ENCODE data around the gene RPL5. TPM values are rescaled to one million over a fixed set of nuclear protein-coding genes. Genes with fewer than 3 reads are reported as not detected.

RPL5 gene
- total and polyA plus RNA-seq, 2 experiments from 2014 or later, result 726 to 1,737 TPM

DNA sequence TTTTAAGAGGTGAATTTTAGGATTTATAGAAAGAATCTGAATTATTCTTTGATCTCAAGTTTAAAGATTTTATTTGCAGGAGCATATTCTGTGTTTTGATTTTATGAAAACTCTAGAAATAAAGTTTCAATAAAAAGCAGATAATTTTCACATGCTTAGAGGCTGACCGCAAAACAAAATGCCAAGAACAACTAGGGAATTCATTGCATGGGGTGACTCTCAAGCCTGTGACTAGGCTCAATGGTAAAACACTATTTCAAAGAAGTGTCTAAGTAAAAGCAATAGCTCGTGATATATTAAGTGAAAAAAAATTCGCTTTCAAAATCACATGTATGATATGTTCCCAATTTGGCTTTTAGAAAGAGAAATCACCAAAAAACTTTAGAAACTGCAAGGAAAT, 49.6 kb downstream of the RPL5 start:
- Histone ChIP-seq H2AFZ (no peak overlapping the region), H3K9me2 (replicated peaks; ENCODE audit: insufficient read depth) (no peaks in the 10 kb centered on the region), H3K4me1 (ENCODE audit: insufficient read depth) (no peaks in the 10 kb centered on the region), H4K20me1 (ENCODE audit: insufficient read depth, poor library complexity, severe bottlenecking) (no peaks in the 10 kb centered on the region), H3K79me2 (no peaks in the 10 kb centered on the region), H3K4me3 (no peak overlapping the region), H3K27me3 (no peaks in the 10 kb centered on the region), H3K9me3 (ENCODE audit: low read depth) (no peaks in the 10 kb centered on the region), H3K27ac (no peak overlapping the region), H3K4me2 (no peak overlapping the region), H3K36me3 (replicated peaks; ENCODE audit: insufficient read depth, low read depth) (no peaks in the 10 kb centered on the region)
- TF ChIP-seq, protein P1, sequence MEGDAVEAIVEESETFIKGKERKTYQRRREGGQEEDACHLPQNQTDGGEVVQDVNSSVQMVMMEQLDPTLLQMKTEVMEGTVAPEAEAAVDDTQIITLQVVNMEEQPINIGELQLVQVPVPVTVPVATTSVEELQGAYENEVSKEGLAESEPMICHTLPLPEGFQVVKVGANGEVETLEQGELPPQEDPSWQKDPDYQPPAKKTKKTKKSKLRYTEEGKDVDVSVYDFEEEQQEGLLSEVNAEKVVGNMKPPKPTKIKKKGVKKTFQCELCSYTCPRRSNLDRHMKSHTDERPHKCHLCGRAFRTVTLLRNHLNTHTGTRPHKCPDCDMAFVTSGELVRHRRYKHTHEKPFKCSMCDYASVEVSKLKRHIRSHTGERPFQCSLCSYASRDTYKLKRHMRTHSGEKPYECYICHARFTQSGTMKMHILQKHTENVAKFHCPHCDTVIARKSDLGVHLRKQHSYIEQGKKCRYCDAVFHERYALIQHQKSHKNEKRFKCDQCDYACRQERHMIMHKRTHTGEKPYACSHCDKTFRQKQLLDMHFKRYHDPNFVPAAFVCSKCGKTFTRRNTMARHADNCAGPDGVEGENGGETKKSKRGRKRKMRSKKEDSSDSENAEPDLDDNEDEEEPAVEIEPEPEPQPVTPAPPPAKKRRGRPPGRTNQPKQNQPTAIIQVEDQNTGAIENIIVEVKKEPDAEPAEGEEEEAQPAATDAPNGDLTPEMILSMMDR (IDR thresholded peaks at IDR 0.05; ENCODE audit: poor library complexity), result no peak
- no peak for TF ChIP-seq EZH2phosphoT487 (IDR thresholded peaks at IDR 0.05; ENCODE audit: low read depth, severe bottlenecking, unreplicated experiment)
- WGBS (ENCODE audit: low lambda C conversion rate, missing lambda C conversion rate), result 98% methylated on average over 3 of the region's 3 CpGs
- no peak for DNase-seq (ENCODE audit: low spot score)

- DNase-seq (ENCODE audit: low spot score), result no peak
Observed at GRCh38 chr1:92882819-92883218, 51.0 kb downstream of the RPL5 start.

GRCh38 chr1:92883297-92883696, 51.5 kb downstream of the RPL5 start:
- no peak for TF ChIP-seq EZH2phosphoT487 (IDR thresholded peaks at IDR 0.05; ENCODE audit: low read depth, severe bottlenecking, unreplicated experiment)
- no peak for TF ChIP-seq EZH2 (IDR thresholded peaks at IDR 0.05; ENCODE audit: borderline replicate concordance)
- TF ChIP-seq, protein P1 (IDR thresholded peaks at IDR 0.05; ENCODE audit: poor library complexity), result no peak
- Histone ChIP-seq H3K9me2 (replicated peaks; ENCODE audit: insufficient read depth) (no peaks in the 10 kb centered on the region), H2AFZ (no peak overlapping the region), H3K4me2 (no peak overlapping the region), H3K36me3 (replicated peaks; ENCODE audit: insufficient read depth, low read depth) (no peaks in the 10 kb centered on the region), H3K4me1 (ENCODE audit: insufficient read depth) (peaks cover 6% of the 10 kb centered on the region), H3K4me3 (no peak overlapping the region), H3K27ac (no peak overlapping the region), H3K79me2 (no peaks in the 10 kb centered on the region), H3K27me3 (no peaks in the 10 kb centered on the region), H4K20me1 (ENCODE audit: insufficient read depth, poor library complexity, severe bottlenecking) (no peaks in the 10 kb centered on the region), H3K9me3 (ENCODE audit: low read depth) (peaks cover 1% of the 10 kb centered on the region)
- no peak for DNase-seq (ENCODE audit: low spot score)

More at GRCh38 chr1:92882819-92883218, 51.0 kb downstream of the RPL5 start:
- Histone ChIP-seq H3K4me2 (no peak overlapping the region), H3K27me3 (no peaks in the 10 kb centered on the region), H3K4me1 (ENCODE audit: insufficient read depth) (peaks cover 5% of the 10 kb centered on the region), H3K9me3 (ENCODE audit: low read depth) (no peaks in the 10 kb centered on the region), H3K79me2 (no peaks in the 10 kb centered on the region), H2AFZ (no peak overlapping the region), H4K20me1 (ENCODE audit: insufficient read depth, poor library complexity, severe bottlenecking) (no peaks in the 10 kb centered on the region), H3K9me2 (replicated peaks; ENCODE audit: insufficient read depth) (no peaks in the 10 kb centered on the region), H3K4me3 (no peak overlapping the region), H3K27ac (no peak overlapping the region), H3K36me3 (replicated peaks; ENCODE audit: insufficient read depth, low read depth) (no peaks in the 10 kb centered on the region)
- WGBS (ENCODE audit: low lambda C conversion rate, missing lambda C conversion rate), result 52% methylated on average over 1 of the region's 1 CpG
- TF ChIP-seq EZH2phosphoT487 (IDR thresholded peaks at IDR 0.05; ENCODE audit: low read depth, severe bottlenecking, unreplicated experiment), result no peak
- TF ChIP-seq, protein P1 (IDR thresholded peaks at IDR 0.05; ENCODE audit: poor library complexity), result no peak
- TF ChIP-seq EZH2 (IDR thresholded peaks at IDR 0.05; ENCODE audit: borderline replicate concordance), result no peak

DNA sequence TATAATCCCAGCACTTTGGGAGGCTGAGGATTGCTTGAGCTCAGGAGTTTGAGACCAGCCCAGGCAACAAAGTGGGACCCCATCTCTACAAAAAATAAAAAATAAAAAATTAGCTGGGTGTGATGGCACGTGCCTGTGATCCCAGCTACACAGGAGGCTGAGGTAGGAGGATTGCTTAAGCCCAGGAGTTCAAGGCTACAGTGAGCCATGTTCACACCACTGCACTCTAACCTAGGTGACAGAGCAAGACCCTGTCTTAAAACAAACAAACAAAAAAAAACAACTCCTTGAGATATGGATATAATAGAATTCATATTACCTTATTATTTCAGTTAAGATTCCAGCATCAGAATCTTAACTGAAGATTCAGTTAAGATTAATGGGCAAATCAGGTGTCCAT, 52.4 kb downstream of the RPL5 start:
- Histone ChIP-seq H3K27me3 (no peaks in the 10 kb centered on the region), H4K20me1 (ENCODE audit: insufficient read depth, poor library complexity, severe bottlenecking) (no peaks in the 10 kb centered on the region), H3K4me1 (ENCODE audit: insufficient read depth) (peaks cover 6% of the 10 kb centered on the region), H3K4me3 (no peak overlapping the region), H3K36me3 (replicated peaks; ENCODE audit: insufficient read depth, low read depth) (no peaks in the 10 kb centered on the region), H3K4me2 (no peak overlapping the region), H2AFZ (no peak overlapping the region), H3K9me2 (replicated peaks; ENCODE audit: insufficient read depth) (no peaks in the 10 kb centered on the region), H3K9me3 (ENCODE audit: low read depth) (peaks cover 10% of the 10 kb centered on the region), H3K27ac (no peak overlapping the region), H3K79me2 (no peaks in the 10 kb centered on the region)
- whole genome bisulfite sequencing (ENCODE audit: low lambda C conversion rate, missing lambda C conversion rate), result 80% methylated on average over 1 of the region's 1 CpG
- no peak for TF ChIP-seq EZH2 (IDR thresholded peaks at IDR 0.05; ENCODE audit: borderline replicate concordance)
- no peak for DNase-seq (ENCODE audit: low spot score)
